Lung microvascular endothelial cell (primary cell): ENCODE measurements around the gene CCDC183. TPM values are rescaled to one million over a fixed set of nuclear protein-coding genes. Genes with fewer than 3 reads are reported as not detected.
A peak's percentile ranks its signal among the peaks of the same experiment; 100 is the strongest.
"Not testable (repeated sequence)": the region's sequence is repeated elsewhere in the genome, so short reads cannot be mapped to it uniquely, and the experiment has no call there.

ENCODE experiments used
- DNase-seq, 2 donors: peaks; one replicate each; pipeline versions ENCODE4 v3.0.0 to v3.0.0-alpha.2; 2010; ENCODE audit warnings: low read depth in 2 of 2
- total RNA-seq: library from RNA; depleted of rRNA; stranded (reverse); fragments of >200 nt; gene quantifications from 2 replicates; pipeline ENCODE4 v1.2.1, GENCODE V29; 2014

The CCDC183 gene
- total RNA-seq, 1 donor from 2014 or later, result 1.4 TPM

DNA sequence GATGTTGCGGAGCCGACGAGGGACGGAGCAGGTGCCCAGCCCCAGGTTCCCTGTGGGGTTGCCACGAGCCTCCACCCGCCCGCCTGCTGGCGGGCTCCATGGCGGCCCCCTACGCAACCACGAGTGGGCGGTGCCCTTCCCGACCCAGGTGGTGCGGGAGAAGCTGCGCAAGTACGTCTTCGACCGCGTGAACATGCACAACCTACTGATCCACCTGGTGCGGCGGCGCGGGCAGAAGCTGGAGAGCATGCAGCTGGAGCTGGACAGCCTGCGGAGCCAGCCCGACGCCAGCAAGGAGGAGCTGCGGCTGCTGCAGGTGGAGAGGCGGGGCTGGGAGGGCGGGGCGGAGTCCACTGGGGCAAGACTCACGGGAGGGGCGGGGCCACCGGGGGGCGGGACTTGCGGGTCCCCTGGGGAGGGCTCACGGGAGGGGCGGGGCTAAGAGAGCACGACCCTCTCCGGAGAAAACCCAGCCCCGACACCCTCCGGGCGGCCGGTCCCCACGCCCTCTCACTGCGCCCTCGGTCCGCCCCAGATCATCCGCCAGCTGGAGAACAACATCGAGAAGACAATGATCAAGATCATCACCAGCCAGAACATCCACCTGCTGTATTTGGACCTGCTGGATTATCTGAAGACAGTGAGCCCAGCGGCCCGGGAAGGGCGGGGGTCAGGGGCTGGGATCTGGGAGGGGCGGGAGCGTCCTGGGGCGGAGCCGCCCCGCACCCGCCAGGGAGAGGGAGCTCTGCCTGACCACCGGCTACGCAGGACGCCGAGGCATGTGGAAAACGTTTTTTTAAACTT lies 3.9 kb downstream of the CCDC183 start:
- peak; percentile 40 to 76 for DNase-seq

GRCh38 chr9:136802321-136802720 lies 6.2 kb downstream of the CCDC183 start:
- no peak for DNase-seq

GRCh38 chr9:136803009-136803550 lies 6.9 kb downstream of the CCDC183 start:
- not testable (repeated sequence) for DNase-seq

GRCh38 chr9:136803551-136804508 lies 7.7 kb downstream of the CCDC183 start:
- DNase-seq, result no peak

GRCh38 chr9:136804509-136805206 lies 8.5 kb downstream of the CCDC183 start:
- no peak for DNase-seq

DNA sequence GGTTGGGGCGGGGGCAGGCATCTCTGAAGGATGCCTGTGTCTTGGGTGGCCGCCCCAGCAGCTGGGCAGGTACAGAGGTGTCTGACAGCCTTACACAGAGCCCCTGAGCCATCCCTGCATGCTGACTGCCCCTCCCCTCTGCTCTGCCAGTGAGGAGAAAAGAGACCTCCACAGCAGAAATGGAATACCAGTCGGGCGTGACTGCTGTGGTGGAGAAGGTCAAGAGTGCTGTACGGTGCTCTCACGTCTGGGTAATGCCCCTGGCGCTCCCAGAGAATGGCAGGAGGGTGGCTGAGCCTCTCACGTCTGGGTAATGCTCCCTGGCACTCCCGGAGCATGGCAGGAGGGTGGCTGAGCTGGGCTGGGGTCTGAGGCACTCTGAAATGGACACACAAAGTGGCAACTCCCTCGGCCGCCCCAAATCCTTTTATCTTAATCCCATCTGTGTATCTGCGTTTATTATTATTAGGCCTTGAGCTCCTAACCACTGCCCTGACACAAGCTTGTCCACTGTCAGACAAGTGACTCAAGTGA lies 9.1 kb downstream of the CCDC183 start:
- no peak for DNase-seq

GRCh38 chr9:136806067-136806466 lies 9.9 kb downstream of the CCDC183 start:
- DNase-seq, result no peak

- no peak for DNase-seq
These were observed 10.6 kb downstream of the CCDC183 start for GRCh38 chr9:136806631-136807201.

DNA sequence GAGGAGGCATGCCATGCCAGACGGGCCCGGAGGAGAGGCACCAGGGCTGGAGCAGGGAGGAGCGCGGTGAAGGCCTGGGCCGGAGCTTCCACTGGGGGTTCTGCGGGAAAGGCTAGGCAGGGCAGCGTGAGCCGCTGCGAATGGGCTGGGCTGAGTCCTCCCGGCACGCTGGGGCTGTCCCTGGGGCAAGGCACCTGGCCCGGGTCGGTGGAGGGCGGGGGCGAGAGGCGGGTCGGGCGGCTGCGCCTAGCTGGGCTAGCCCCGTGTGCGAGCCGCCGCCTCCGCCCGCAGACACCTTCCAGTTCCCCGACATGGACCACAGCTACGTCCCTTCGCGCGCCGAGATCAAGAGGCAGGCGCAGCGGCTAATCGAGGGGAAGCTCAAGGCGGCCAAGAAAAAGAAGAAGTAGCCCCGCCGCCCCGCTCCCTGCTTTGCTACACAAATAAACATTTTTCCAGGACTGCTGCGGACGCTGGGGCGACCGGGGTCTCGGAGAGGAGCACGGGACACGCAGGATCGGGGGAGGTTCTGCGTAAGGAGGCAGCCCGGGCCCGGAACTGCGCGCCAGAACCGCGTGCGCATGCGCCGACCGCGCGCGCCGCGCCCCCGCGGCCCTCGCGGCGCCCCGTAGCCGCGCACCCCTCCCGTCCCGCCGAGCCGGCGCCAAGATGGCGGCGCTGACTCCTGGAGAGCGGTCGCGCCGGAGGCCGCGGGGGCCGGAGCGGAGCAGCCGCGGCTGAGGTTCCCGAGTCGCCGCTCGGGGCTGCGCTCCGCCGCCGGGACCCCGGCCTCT lies 11.3 kb downstream of the CCDC183 start, which contains the start of gene RABL6:
TSS of gene RABL6 (plus strand) at position 668 of the 794 bp plus-strand sequence. CDS start 249 bp downstream, outside the sequence.
- peak; percentile 80 to 82 for DNase-seq

GRCh38 chr9:136808075-136808805 lies 12.1 kb downstream of the CCDC183 start:
- peak; percentile 28 to 40 for DNase-seq

DNA sequence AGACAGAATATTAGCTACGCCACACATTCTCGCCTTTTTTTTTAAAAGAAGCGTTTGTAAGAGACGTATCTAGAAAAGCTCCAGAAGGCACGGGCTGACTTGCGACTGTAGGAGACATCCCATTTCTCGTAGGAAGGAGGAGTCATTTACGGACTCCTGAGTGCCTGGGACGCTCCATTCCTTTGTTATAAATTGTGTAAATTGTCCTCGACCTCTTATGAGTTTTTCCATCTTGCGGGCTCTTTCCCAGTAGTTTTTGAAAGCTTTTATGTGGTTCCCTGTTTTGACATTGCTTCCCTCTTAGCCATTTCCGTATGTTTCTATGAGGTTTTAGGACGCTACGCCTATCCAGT lies 12.6 kb downstream of the CCDC183 start:
- DNase-seq, result peak in 1 of 2 donors; percentile 43

DNA sequence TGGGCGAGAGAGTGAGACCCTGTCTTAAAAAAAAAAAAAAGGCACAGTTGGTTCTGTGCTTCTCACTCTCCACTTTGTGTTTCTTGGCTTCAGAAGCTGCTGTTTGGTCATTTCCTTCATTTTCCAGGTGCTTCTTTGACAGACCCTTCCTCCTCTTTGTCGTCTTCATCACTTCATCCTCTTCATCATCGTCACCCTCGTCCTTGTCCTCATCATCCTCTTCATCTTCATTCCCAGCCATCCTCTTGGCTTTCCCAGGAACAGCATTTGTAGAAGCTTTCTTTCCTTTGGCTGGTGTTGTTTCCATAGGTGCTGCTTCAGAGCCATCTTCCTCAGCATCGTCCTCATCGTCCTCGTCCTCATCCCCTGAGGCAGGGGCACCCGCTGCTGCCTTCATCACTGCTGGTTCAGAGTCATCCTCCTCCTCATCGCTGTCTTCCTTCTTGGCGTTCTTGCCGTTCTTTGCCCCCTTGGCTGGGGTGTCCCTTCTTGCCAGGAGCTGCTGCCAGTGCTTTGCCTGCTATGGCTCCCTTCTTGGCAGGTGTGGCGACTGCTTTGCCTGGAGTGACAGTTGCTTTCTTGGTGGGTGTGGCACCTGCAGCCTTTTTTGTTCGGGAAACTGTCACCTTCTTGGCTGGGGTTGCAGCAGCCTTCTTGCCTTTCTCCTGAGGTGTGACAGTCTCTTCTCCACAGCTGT lies 18.7 kb downstream of the CCDC183 start:
- DNase-seq, result no peak

DNA sequence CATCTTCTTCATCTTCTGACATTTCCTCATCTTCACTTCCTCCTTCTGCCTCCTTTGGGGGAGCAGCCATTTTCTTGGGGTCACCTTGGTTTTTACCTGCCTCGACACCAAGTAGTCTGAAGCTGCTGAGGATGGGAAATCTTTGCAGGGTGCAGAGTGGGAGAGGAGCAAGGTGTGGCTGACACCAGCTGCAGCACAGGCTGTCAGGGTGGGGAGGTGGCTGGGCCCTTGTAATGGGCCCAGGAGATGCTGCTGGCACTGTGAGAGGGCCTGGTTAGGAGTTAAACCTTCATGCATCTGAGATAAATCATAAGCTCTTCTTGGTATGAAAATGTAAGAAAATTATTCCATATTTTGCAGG lies 19.3 kb downstream of the CCDC183 start:
- no peak for DNase-seq

DNA sequence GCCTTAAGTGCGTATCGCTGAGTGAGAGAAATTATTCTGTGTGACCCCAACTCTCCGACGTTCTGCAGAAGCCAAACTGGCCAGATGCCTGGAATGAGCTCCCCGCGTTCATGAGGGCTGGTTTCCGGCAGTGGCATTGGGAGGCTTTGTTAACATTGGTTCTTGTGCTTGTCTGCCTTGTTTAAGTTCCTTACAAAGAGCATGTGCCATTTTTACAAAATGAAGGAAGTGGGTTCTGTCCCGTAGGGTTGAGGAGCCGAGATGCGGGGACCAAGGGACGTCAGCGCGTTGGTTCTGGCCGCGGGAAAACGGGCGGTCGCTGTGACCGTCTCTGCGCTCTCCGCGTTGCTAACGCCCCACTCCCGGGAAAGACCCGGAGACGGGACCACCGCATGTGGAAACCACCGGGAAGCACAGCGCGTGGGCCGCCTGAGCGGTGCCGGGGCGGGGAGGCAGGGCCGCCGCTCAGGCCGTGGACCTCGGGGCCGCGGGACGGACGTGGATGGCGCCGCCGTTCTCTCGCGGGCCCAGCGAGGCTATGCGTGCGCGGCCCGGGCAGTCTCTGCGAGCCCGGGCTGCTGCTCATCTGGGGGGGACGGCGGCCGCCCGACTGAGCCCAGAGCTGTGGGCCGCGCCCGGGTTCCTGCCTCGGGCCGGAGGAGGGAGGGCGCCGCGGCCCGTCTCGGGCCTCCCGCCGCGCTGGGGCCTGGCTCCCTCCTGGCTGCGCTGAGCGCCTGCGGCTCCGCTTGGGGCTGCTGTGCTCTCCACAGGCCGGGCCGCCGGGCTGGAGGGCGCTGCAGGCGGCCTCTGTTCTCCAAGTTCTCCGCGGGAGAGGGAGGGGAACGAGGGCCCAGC lies 25.1 kb downstream of the CCDC183 start:
- peak; percentile 43 to 53 for DNase-seq

GRCh38 chr9:136821826-136822544 lies 25.8 kb downstream of the CCDC183 start:
- DNase-seq, result no peak

GRCh38 chr9:136823136-136824046 lies 27.3 kb downstream of the CCDC183 start:
- no peak for DNase-seq
